Measurements from ENCODE around the gene SERPINA10.

- TF ChIP-seq CTCF (conservative IDR thresholded peaks at IDR 0.05; ENCODE audit: low read length) (no peak), EZH2phosphoT487 (IDR thresholded peaks at IDR 0.05; ENCODE audit: borderline replicate concordance) (no peak)
Measured at GRCh38 chr14:94317259-94317658, 24.2 kb upstream of the SERPINA10 start.
